Hepatocyte (in vitro differentiated cells): ENCODE results near the gene TRIP12. TPM values are rescaled to one million over a fixed set of nuclear protein-coding genes. Genes with fewer than 3 reads are reported as not detected.

Experiments used
- DNase-seq: peaks from one replicate; pipeline ENCODE4 v3.0.0-alpha.2; 2016; ENCODE audit warnings: low spot score
- H2AFZ ChIP-seq: fragments of 200-600 bp; sonication (generic); 2 replicates; pipeline ENCODE4 v1.6.0; 2016; ENCODE audit warnings: antibody characterized with exemption, mild to moderate bottlenecking
- H3K27ac ChIP-seq: fragments of 200-600 bp; sonication (generic); 2 replicates; pipeline ENCODE4 v1.5.1; 2016; ENCODE audit warnings: mild to moderate bottlenecking
- H3K27me3 ChIP-seq: fragments of 200-600 bp; sonication (generic); 2 replicates; pipeline ENCODE4 v1.6.1; 2016
- H3K36me3 ChIP-seq: fragments of 200-600 bp; sonication (generic); replicated peaks from 2 replicates; pipeline ENCODE4 v1.5.1; 2016; ENCODE audit warnings: low read depth; ENCODE audit not compliant: insufficient read depth
- H3K4me1 ChIP-seq: fragments of 200-600 bp; sonication (generic); 2 replicates; pipeline ENCODE4 v1.5.1; 2016; ENCODE audit warnings: mild to moderate bottlenecking, moderate library complexity; ENCODE audit not compliant: insufficient read depth
- H3K4me2 ChIP-seq: fragments of 200-600 bp; sonication (generic); 2 replicates; pipeline ENCODE4 v1.6.0; 2016
- H3K4me3 ChIP-seq: fragments of 200-600 bp; sonication (generic); 2 replicates; pipeline ENCODE4 v1.5.1; 2016; ENCODE audit warnings: mild to moderate bottlenecking
- H3K79me2 ChIP-seq: fragments of 200-600 bp; sonication (generic); 2 replicates; pipeline ENCODE4 v1.6.0; 2017; ENCODE audit warnings: mild to moderate bottlenecking
- H3K9me2 ChIP-seq: fragments of 200-600 bp; sonication (generic); replicated peaks from 2 replicates; pipeline ENCODE4 v1.6.0; 2017; ENCODE audit warnings: mild to moderate bottlenecking; ENCODE audit not compliant: insufficient read depth
- H3K9me3 ChIP-seq: fragments of 200-600 bp; sonication (generic); 2 replicates; pipeline ENCODE4 v1.5.1; 2016; ENCODE audit warnings: low read depth, mild to moderate bottlenecking
- H4K20me1 ChIP-seq: fragments of 200-600 bp; sonication (generic); 2 replicates; pipeline ENCODE4 v1.6.0; 2016; ENCODE audit warnings: mild to moderate bottlenecking; ENCODE audit not compliant: insufficient read depth, poor library complexity, severe bottlenecking
- EZH2 ChIP-seq: fragments of 200-600 bp; sonication (generic); IDR thresholded peaks from 2 replicates; pipeline ENCODE4 v1.6.1; 2016; ENCODE audit warnings: antibody characterized with exemption, mild to moderate bottlenecking, borderline replicate concordance
- EZH2phosphoT487 ChIP-seq: fragments of 200-600 bp; sonication (generic); IDR thresholded peaks from one replicate; pipeline ENCODE4 v1.6.1; 2018; ENCODE audit warnings: antibody characterized with exemption, mild to moderate bottlenecking, low read depth, moderate library complexity; ENCODE audit not compliant: unreplicated experiment, severe bottlenecking
- WGBS: methylation state at CpG from one replicate; pipeline ENCODE4 v1.1.6; 2016; ENCODE audit warnings: low lambda C conversion rate; ENCODE audit errors: missing lambda C conversion rate; 5-methylcytosine and 5-hydroxymethylcytosine counted together
- polyA plus RNA-seq: library from polyadenylated mRNA; unstranded; fragments of >200 nt; fragmentation: Nextera tagmentation; extraction: Ambion mirVana; gene quantifications from 2 replicates; pipeline ENCODE4 v1.2.1, GENCODE V29; 2016
- total RNA-seq: library from RNA; depleted of rRNA; stranded (reverse); fragments of >200 nt; gene quantifications from 2 replicates; pipeline ENCODE4 v1.2.3, GENCODE V29; 2014
- TF ChIP-seq, protein P1 (sequence below): fragments of 200-600 bp; sonication (generic); IDR thresholded peaks from 2 replicates; pipeline ENCODE4 v1.5.1; 2016; ENCODE audit warnings: antibody characterized with exemption, mild to moderate bottlenecking; ENCODE audit not compliant: poor library complexity

The TRIP12 gene
- total and polyA plus RNA-seq, 2 experiments from 2014 or later = 40.7 to 136 TPM

DNA sequence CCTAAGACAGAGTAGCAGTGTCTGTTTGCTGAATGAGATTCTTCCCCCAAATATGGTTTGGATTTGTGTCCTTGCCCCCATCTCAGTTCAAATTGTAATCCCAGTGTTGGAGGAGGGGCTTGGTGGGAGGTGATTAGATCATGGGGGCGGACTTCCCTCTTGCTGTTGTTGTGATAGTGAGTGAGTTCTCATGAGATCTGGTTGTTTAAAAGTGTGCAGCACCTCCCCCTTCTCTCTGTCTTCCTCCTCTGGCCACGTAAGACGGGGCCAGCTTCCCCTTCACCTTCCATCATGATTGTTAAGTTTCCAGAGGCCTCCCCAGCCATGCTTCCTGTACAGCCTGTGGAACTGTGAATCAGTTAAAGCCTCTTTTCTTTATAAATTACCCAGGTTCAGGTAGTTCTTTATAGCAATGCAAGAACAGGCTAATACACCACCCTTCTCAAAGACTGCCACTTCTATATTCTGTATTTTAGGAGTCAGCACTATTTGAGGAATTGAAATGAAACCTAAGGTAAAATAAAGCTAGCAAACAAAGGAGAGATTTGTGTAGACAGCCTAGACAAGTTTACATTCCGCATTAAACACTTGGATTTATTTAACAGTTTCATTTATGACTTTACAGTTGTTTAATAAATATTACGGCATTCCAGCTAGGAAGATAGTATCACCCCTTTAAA, 22.1 kb upstream of the TRIP12 start:
- Histone ChIP-seq H3K27ac (peak overlapping the region; percentile 13), H3K4me2 (no peak overlapping the region), H3K4me1 (no peaks in the 10 kb centered on the region), H3K9me2 (no peaks in the 10 kb centered on the region), H3K79me2 (no peaks in the 10 kb centered on the region), H3K27me3 (no peaks in the 10 kb centered on the region), H3K36me3 (no peaks in the 10 kb centered on the region), H3K9me3 (no peaks in the 10 kb centered on the region), H2AFZ (no peak overlapping the region), H3K4me3 (no peak overlapping the region), H4K20me1 (no peaks in the 10 kb centered on the region)
- DNase-seq = no peak
- whole genome bisulfite sequencing = 75% methylated on average over 5 of the region's 5 CpGs
- TF ChIP-seq, protein P1, sequence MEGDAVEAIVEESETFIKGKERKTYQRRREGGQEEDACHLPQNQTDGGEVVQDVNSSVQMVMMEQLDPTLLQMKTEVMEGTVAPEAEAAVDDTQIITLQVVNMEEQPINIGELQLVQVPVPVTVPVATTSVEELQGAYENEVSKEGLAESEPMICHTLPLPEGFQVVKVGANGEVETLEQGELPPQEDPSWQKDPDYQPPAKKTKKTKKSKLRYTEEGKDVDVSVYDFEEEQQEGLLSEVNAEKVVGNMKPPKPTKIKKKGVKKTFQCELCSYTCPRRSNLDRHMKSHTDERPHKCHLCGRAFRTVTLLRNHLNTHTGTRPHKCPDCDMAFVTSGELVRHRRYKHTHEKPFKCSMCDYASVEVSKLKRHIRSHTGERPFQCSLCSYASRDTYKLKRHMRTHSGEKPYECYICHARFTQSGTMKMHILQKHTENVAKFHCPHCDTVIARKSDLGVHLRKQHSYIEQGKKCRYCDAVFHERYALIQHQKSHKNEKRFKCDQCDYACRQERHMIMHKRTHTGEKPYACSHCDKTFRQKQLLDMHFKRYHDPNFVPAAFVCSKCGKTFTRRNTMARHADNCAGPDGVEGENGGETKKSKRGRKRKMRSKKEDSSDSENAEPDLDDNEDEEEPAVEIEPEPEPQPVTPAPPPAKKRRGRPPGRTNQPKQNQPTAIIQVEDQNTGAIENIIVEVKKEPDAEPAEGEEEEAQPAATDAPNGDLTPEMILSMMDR = no peak
- TF ChIP-seq EZH2phosphoT487 = no peak

DNA sequence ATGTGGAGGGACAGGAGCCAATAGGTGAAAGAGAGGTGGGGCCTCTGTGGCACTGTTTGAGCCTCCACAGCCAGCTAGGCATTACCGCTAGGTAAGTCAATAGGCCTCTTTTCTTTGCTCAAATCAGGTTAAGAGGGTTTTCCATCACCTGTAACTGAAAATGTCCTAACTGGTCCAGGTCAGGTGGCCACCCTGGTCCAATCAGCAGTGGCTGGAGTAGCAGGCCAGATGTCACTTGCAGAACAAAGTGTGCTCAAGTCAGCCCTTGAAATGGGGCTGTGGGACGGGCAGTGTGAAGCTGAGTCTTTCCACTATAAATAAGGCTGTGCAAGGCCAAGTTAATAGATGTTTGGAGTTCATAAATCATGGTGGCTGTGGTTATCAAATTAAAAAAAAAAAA, 21.4 kb upstream of the TRIP12 start:
- Histone ChIP-seq H4K20me1 (no peaks in the 10 kb centered on the region), H3K27ac (no peak overlapping the region), H2AFZ (no peak overlapping the region), H3K4me2 (no peak overlapping the region), H3K79me2 (no peaks in the 10 kb centered on the region), H3K4me1 (no peaks in the 10 kb centered on the region), H3K36me3 (no peaks in the 10 kb centered on the region), H3K9me3 (no peaks in the 10 kb centered on the region), H3K9me2 (no peaks in the 10 kb centered on the region), H3K27me3 (no peaks in the 10 kb centered on the region), H3K4me3 (no peak overlapping the region)
- 96% methylated on average over 2 of the region's 2 CpGs for WGBS
- TF ChIP-seq, protein P1 = no peak
- TF ChIP-seq EZH2phosphoT487 (no peak), EZH2 (no peak)
- DNase-seq = no peak

DNA sequence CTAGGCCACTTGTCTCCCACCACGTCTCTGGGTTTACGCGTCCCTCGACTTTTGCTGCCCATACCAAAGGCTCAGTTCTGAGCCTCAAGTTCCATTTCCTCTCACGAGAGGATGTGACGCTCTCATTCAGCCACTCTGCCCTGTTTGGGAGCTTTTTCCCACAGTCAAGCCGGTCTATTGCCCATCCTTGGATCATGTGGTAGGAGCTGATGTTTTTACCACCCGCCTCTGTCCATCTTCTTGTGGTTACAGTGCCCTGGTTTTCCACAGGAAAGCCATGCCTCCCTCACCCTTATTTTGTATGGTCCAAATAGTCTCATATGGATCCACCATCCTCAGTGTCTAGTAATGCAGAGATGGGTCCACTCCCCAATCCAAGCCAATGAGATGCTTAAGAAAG, 20.9 kb upstream of the TRIP12 start:
- WGBS = 98% methylated on average over 8 of the region's 8 CpGs
- H3K4me2 ChIP-seq = no peak overlapping the region
- no peaks in the 10 kb centered on the region for H3K9me2 ChIP-seq
- no peaks in the 10 kb centered on the region for H3K79me2 ChIP-seq
- H3K9me3 ChIP-seq = no peaks in the 10 kb centered on the region
- H3K4me3 ChIP-seq = no peak overlapping the region
- TF ChIP-seq EZH2 (no peak), EZH2phosphoT487 (no peak)
- TF ChIP-seq, protein P1 = no peak
- no peaks in the 10 kb centered on the region for H3K36me3 ChIP-seq
- H3K27me3 ChIP-seq = no peaks in the 10 kb centered on the region
- no peaks in the 10 kb centered on the region for H4K20me1 ChIP-seq
- no peaks in the 10 kb centered on the region for H3K4me1 ChIP-seq
- no peak for DNase-seq
- no peak overlapping the region for H3K27ac ChIP-seq
- no peak overlapping the region for H2AFZ ChIP-seq

DNA sequence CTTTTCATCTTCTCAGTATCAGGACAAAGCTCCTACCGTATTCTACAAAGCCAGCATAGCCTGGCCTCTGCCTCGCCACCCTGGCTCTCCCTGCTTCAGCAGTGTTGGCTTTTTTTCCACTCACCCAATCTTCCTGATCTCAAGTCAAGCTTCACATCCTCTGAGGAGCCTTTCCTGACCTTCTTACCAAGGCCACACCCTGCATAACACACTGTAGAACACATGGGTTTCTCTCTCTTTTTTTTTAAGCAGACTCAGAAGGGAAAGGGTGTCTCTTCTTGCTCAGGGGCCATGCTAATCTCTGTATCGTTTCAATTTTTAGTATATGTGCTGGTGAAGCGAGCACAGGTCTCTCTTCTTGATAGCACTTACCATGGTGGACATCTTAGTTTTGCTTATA, 15.7 kb upstream of the TRIP12 start:
- TF ChIP-seq, protein P1 = no peak
- TF ChIP-seq EZH2 (no peak), EZH2phosphoT487 (no peak)
- no peak overlapping the region for H3K4me2 ChIP-seq
- WGBS = 93% methylated on average over 4 of the region's 4 CpGs

More for the DNA sequence above, 15.7 kb upstream of the TRIP12 start:
- no peak overlapping the region for H2AFZ ChIP-seq
- DNase-seq = no peak
- H3K27ac ChIP-seq = no peak overlapping the region
- no peak overlapping the region for H3K4me3 ChIP-seq
- H3K79me2 ChIP-seq = no peaks in the 10 kb centered on the region
- H4K20me1 ChIP-seq = no peaks in the 10 kb centered on the region
- no peaks in the 10 kb centered on the region for H3K36me3 ChIP-seq
- no peaks in the 10 kb centered on the region for H3K9me3 ChIP-seq
- H3K4me1 ChIP-seq = no peaks in the 10 kb centered on the region
- no peaks in the 10 kb centered on the region for H3K27me3 ChIP-seq
- no peaks in the 10 kb centered on the region for H3K9me2 ChIP-seq
